Spinal cord (tissue), 10 donors: ENCODE measurements around the gene GTF2IRD1. TPM values are rescaled to one million over a fixed set of nuclear protein-coding genes. Genes with fewer than 3 reads are reported as not detected.
"Not testable (repeated sequence)": the region's sequence is repeated elsewhere in the genome, so short reads cannot be mapped to it uniquely, and the experiment has no call there.

Experiments
- DNase-seq, 6 donors: peaks; one replicate each; pipeline versions ENCODE4 v3.0.0 to v3.0.0-alpha.2; 2013 to 2015; ENCODE audit warnings: low spot score in 6 of 6, low read depth in 4 of 6
- H3K27ac ChIP-seq: one replicate; pipeline ENCODE4 v1.5.1; 2013; ENCODE audit warnings: low read depth, low read length, control low read depth
- H3K27me3 ChIP-seq: one replicate; pipeline ENCODE4 v1.6.1; 2013; ENCODE audit warnings: low read length; ENCODE audit not compliant: control insufficient read depth, insufficient read depth
- H3K36me3 ChIP-seq: one replicate; pipeline ENCODE4 v1.6.1; 2013; ENCODE audit warnings: low read length; ENCODE audit not compliant: control insufficient read depth, insufficient read depth
- H3K4me1 ChIP-seq: one replicate; pipeline ENCODE4 v1.6.1; 2013; ENCODE audit warnings: low read length; ENCODE audit not compliant: control insufficient read depth, insufficient read depth
- H3K4me3 ChIP-seq: one replicate; pipeline ENCODE4 v1.5.1; 2013; ENCODE audit warnings: low read depth, low read length, control low read depth
- H3K9me3 ChIP-seq: one replicate; pipeline ENCODE4 v1.6.1; 2013; ENCODE audit warnings: low read length; ENCODE audit not compliant: control insufficient read depth, insufficient read depth
- WGBS: methylation state at CpG from one replicate; pipeline ENCODE4 v1.1.5; 2013; ENCODE audit warnings: missing lambda C conversion rate; ENCODE audit not compliant: insufficient coverage; 5-methylcytosine and 5-hydroxymethylcytosine counted together
- long read RNA-seq, 4 donors: transcript quantifications; one replicate each; lab custom pipeline, GENCODE V29; 2026
- polyA plus RNA-seq, 2 donors: library from polyadenylated mRNA; unstranded; fragments of 120-200 nt; gene quantifications; one replicate each; pipeline ENCODE4 v1.2.1, GENCODE V29; 2013; ENCODE audit not compliant: insufficient read length in 2 of 2
- total RNA-seq, 2 donors: library from RNA; depleted of rRNA in 1 of 2; stranded (reverse); fragments of 120-200 nt in 1 of 2; fragments of >200 nt in 1 of 2; gene quantifications; one replicate each; pipeline versions ENCODE4 v1.2.3 to v1.2.4, GENCODE V29; 2013 to 2014
- donor health status: healthy.

Gene GTF2IRD1
- total RNA-seq (10 to 100 TPM; 10.0 to 11.7 TPM), polyA plus RNA-seq (10 to 100 TPM; 27.0 to 33.5 TPM)
- long read RNA-seq, donor 1, partial matches to known transcripts = 0 of 3 reads
- long read RNA-seq, donor 1, other reads (novel, unspliced or antisense) = 0 of 3 reads
- long read RNA-seq, donor 2, partial matches to known transcripts = 0 of 1 reads
- long read RNA-seq, donor 2, other reads (novel, unspliced or antisense) = 0 of 1 reads
- long read RNA-seq, donor 3, partial matches to known transcripts = 0 of 2 reads
- long read RNA-seq, donor 3, other reads (novel, unspliced or antisense) = 0 of 2 reads
- long read RNA-seq, donor 4, partial matches to known transcripts = 0 of 1 reads
- long read RNA-seq, donor 4, other reads (novel, unspliced or antisense) = 0 of 1 reads

- H3K4me1 ChIP-seq = peaks cover 30% of the 10 kb centered on the region
- H3K36me3 ChIP-seq = peaks cover 4% of the 10 kb centered on the region
- H3K9me3 ChIP-seq = no peaks in the 10 kb centered on the region
- peak within 1 kb of the TSS; percentile 84 for H3K27ac ChIP-seq
- peak in 2 of 6 donors; percentile 91 to 95 for DNase-seq
- peak within 1 kb of the TSS; percentile 59 for H3K4me3 ChIP-seq
- H3K27me3 ChIP-seq = no peaks in the 10 kb centered on the region
- 0% methylated on average over 34 of the region's 62 CpGs for WGBS
Observed at GRCh38 chr7:74453322-74454011, at the start of gene GTF2IRD1. GTF2IRD1 (plus strand) TSS chr7:74453906; CDS start chr7:74508081, 54,175 bp downstream.

- 100% methylated on average over 1 of the region's 8 CpGs for WGBS
- Histone ChIP-seq H3K27ac (no peak overlapping the region), H3K9me3 (no peaks in the 10 kb centered on the region), H3K36me3 (peaks cover 71% of the 10 kb centered on the region), H3K4me3 (no peak overlapping the region), H3K27me3 (no peaks in the 10 kb centered on the region), H3K4me1 (peaks cover 3% of the 10 kb centered on the region)
- DNase-seq = no peak
Observed at GRCh38 chr7:74404388-74404700, 49.4 kb upstream of the GTF2IRD1 start.

GRCh38 chr7:74404741-74405140 lies 49.0 kb upstream of the GTF2IRD1 start:
- Histone ChIP-seq H3K27ac (no peak overlapping the region), H3K4me3 (no peak overlapping the region), H3K4me1 (peaks cover 3% of the 10 kb centered on the region), H3K9me3 (no peaks in the 10 kb centered on the region), H3K36me3 (peaks cover 69% of the 10 kb centered on the region), H3K27me3 (no peaks in the 10 kb centered on the region)
- no peak for DNase-seq
- 85% methylated on average over 15 of the region's 15 CpGs for WGBS

GRCh38 chr7:74405191-74405898 lies 48.4 kb upstream of the GTF2IRD1 start:
- Histone ChIP-seq H3K4me3 (no peak overlapping the region), H3K36me3 (peaks cover 63% of the 10 kb centered on the region), H3K9me3 (no peaks in the 10 kb centered on the region), H3K27me3 (no peaks in the 10 kb centered on the region), H3K4me1 (peaks cover 3% of the 10 kb centered on the region), H3K27ac (no peak overlapping the region)
- 58% methylated on average over 24 of the region's 31 CpGs for WGBS
- no peak for DNase-seq

GRCh38 chr7:74405899-74406512 lies 47.7 kb upstream of the GTF2IRD1 start:
- H3K4me1 ChIP-seq = peaks cover under 1% of the 10 kb centered on the region
- no peaks in the 10 kb centered on the region for H3K27me3 ChIP-seq
- WGBS = 80% methylated on average over 19 of the region's 20 CpGs
- H3K4me3 ChIP-seq = no peak overlapping the region
- H3K9me3 ChIP-seq = no peaks in the 10 kb centered on the region
- no peak overlapping the region for H3K27ac ChIP-seq
- no peak for DNase-seq
- H3K36me3 ChIP-seq = peaks cover 57% of the 10 kb centered on the region

GRCh38 chr7:74407958-74408357 lies 45.7 kb upstream of the GTF2IRD1 start:
- Histone ChIP-seq H3K4me3 (no peak overlapping the region), H3K4me1 (no peaks in the 10 kb centered on the region), H3K9me3 (no peaks in the 10 kb centered on the region), H3K27me3 (no peaks in the 10 kb centered on the region), H3K27ac (no peak overlapping the region), H3K36me3 (peaks cover 37% of the 10 kb centered on the region)
- no peak for DNase-seq
- 100% methylated on average over 3 of the region's 4 CpGs for WGBS

GRCh38 chr7:74409571-74409970 lies 44.1 kb upstream of the GTF2IRD1 start:
- Histone ChIP-seq H3K4me1 (no peaks in the 10 kb centered on the region), H3K4me3 (no peak overlapping the region), H3K36me3 (peaks cover 21% of the 10 kb centered on the region), H3K27me3 (no peaks in the 10 kb centered on the region), H3K27ac (no peak overlapping the region), H3K9me3 (no peaks in the 10 kb centered on the region)
- no peak for DNase-seq
- 93% methylated on average over 3 of the region's 7 CpGs for WGBS

GRCh38 chr7:74410772-74411171 lies 42.9 kb upstream of the GTF2IRD1 start:
- WGBS = 100% methylated on average over 1 of the region's 2 CpGs
- Histone ChIP-seq H3K9me3 (no peaks in the 10 kb centered on the region), H3K36me3 (peaks cover 9% of the 10 kb centered on the region), H3K4me3 (no peak overlapping the region), H3K4me1 (no peaks in the 10 kb centered on the region), H3K27ac (no peak overlapping the region), H3K27me3 (no peaks in the 10 kb centered on the region)
- DNase-seq = no peak

- DNase-seq, H3K9me3 ChIP-seq, H3K4me3 ChIP-seq, H3K27ac ChIP-seq, H3K36me3 ChIP-seq, H3K27me3 ChIP-seq, H3K4me1 ChIP-seq: not testable (repeated sequence)
- WGBS = no CpG with 5 or more reads among the region's 5 CpGs
Observed at GRCh38 chr7:74411571-74411970, 42.1 kb upstream of the GTF2IRD1 start.
